ENCODE measurements around the gene MED13L.
"Not testable (repeated sequence)": the region's sequence is repeated elsewhere in the genome, so short reads cannot be mapped to it uniquely, and the experiment has no call there.

DNA sequence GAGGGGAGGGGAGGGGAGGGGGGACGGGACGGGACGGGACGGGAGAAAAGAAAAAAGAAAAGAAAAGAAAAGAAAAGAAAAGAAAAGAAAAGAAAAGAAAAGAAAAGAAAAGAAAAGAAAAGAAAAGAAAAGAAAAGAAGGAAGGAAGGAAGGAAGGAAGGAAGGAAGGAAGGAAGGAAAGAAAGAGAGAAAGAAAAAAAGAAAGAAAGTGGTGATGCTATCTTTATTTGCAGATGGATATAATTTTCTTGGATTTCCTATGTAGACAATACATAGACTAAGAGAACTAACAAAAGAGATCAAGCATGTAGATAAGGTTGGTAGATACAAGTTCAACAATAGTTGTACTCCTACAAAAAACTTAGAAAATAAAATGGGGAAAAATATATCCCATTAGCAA, 245.9 kb downstream of the MED13L start:
- not testable (repeated sequence) for TF ChIP-seq CTCF (conservative IDR thresholded peaks at IDR 0.05 in 1 of 2, IDR thresholded peaks at IDR 0.05 in 1 of 2; ENCODE audit: extremely low read depth in 1 of 2, insufficient read depth in 1 of 2, low read depth in 1 of 2, low read length in 2 of 2); EZH2 (IDR thresholded peaks at IDR 0.05; ENCODE audit: borderline replicate concordance, low read length)
